IMR-90 (cell line): ENCODE data around the gene SPAG5. TPM values are rescaled to one million over a fixed set of nuclear protein-coding genes. Genes with fewer than 3 reads are reported as not detected.

Experiments
- ATAC-seq: fragments of 200-7000 bp; cut with Tn5 transposase; 2 replicates; pipeline ENCODE4 v1.9.1; 2020; ENCODE audit warnings: low read depth, mild to moderate bottlenecking, moderate library complexity
- BruUV-seq: library from RNA; stranded (reverse); fragments of 400-500 nt; replicated peaks from 2 replicates; lab custom pipeline; 2021; lab: Mats Ljungman, UMichigan
- CTCF ChIA-PET: fragments of 300-600 bp; formaldehyde crosslinking; extraction: SDS; loops from one replicate; lab custom pipeline; 2021; ENCODE audit warnings: antibody characterized with exemption; lab: Yijun Ruan, JAX
- POLR2A ChIA-PET: fragments of 300-600 bp; sonication (Branson Sonifier 250); formaldehyde crosslinking; loops from one replicate; lab custom pipeline; 2022; ENCODE audit warnings: antibody characterized with exemption; ENCODE audit not compliant: unreplicated experiment; lab: Charles Lee
- DNase-seq: peaks from one replicate; pipeline ENCODE4 v3.0.0; 2013
- H2AFZ ChIP-seq: replicated peaks from 2 replicates; pipeline ENCODE3; 2013; ENCODE audit warnings: low read length, mild to moderate bottlenecking; ENCODE audit not compliant: poor library complexity
- H2AK5ac ChIP-seq: 2 replicates; pipeline ENCODE4 v1.6.1; 2013; ENCODE audit warnings: low read depth, low read length, inconsistent platforms
- H2AK9ac ChIP-seq: replicated peaks from 2 replicates; pipeline ENCODE3; 2013; ENCODE audit warnings: mild to moderate bottlenecking, low read depth, low read length, moderate library complexity; ENCODE audit not compliant: poor library complexity
- H2BK120ac ChIP-seq: 2 replicates; pipeline ENCODE4 v1.6.1; 2013; ENCODE audit warnings: low read depth, low read length, inconsistent platforms
- H2BK15ac ChIP-seq: 3 replicates; pipeline ENCODE4 v1.6.1; 2013; ENCODE audit warnings: low read depth, low read length, inconsistent platforms
- H2BK20ac ChIP-seq: 2 replicates; pipeline ENCODE4 v1.6.1; 2013; ENCODE audit warnings: low read depth, mild to moderate bottlenecking, inconsistent platforms, low read length, moderate library complexity
- H2BK5ac ChIP-seq: 2 replicates; pipeline ENCODE4 v1.6.1; 2013; ENCODE audit warnings: mild to moderate bottlenecking, low read depth, low read length, inconsistent platforms; ENCODE audit not compliant: poor library complexity, severe bottlenecking
- H3K14ac ChIP-seq: replicated peaks from 2 replicates; pipeline ENCODE4 v1.6.1; 2013; ENCODE audit warnings: low read depth, low read length, inconsistent platforms
- H3K18ac ChIP-seq: 2 replicates; pipeline ENCODE4 v1.6.1; 2013; ENCODE audit warnings: low read depth, low read length, control low read depth
- H3K23ac ChIP-seq: 2 replicates; pipeline ENCODE4 v1.6.1; 2013; ENCODE audit warnings: low read depth, low read length, inconsistent platforms
- H3K27ac ChIP-seq: 2 replicates; pipeline ENCODE4 v1.5.1; 2013; ENCODE audit warnings: mild to moderate bottlenecking, control low read depth, low read length; ENCODE audit not compliant: insufficient read depth
- H3K27me3 ChIP-seq: 2 replicates; pipeline ENCODE4 v1.6.1; 2013; ENCODE audit warnings: low read length; ENCODE audit not compliant: control insufficient read depth, insufficient read depth
- H3K36me3 ChIP-seq: 2 replicates; pipeline ENCODE4 v1.6.1; 2013; ENCODE audit warnings: low read length, mixed read lengths; ENCODE audit not compliant: control insufficient read depth, insufficient read depth
- H3K4ac ChIP-seq: 2 replicates; pipeline ENCODE4 v1.6.1; 2013; ENCODE audit warnings: low read depth, low read length, inconsistent platforms
- H3K4me1 ChIP-seq: 2 replicates; pipeline ENCODE4 v1.6.1; 2013; ENCODE audit warnings: low read length, mixed read lengths; ENCODE audit not compliant: control insufficient read depth, insufficient read depth
- H3K4me2 ChIP-seq: 2 replicates; pipeline ENCODE4 v1.6.1; 2013; ENCODE audit warnings: low read depth, mild to moderate bottlenecking, control low read depth, low read length, moderate library complexity
- H3K4me3 ChIP-seq: 2 replicates; pipeline ENCODE4 v1.5.1; 2013; ENCODE audit warnings: low read depth, mild to moderate bottlenecking, control low read depth, low read length, moderate library complexity; ENCODE audit not compliant: insufficient read depth
- H3K56ac ChIP-seq: 2 replicates; pipeline ENCODE4 v1.6.1; 2013; ENCODE audit warnings: low read length, inconsistent platforms; ENCODE audit not compliant: insufficient read depth; ENCODE audit errors: extremely low read depth
- H3K79me1 ChIP-seq, 2 experiments: 2 replicates each; pipeline ENCODE4 v1.6.1; 2013; ENCODE audit warnings: low read length in 2 of 2, inconsistent platforms in 1 of 2, low read depth in 1 of 2
- H3K9ac ChIP-seq: 2 replicates; pipeline ENCODE4 v1.6.1; 2013; ENCODE audit warnings: low read depth, low read length, control low read depth
- H3K9me1 ChIP-seq: 2 replicates; pipeline ENCODE4 v1.6.1; 2013; ENCODE audit warnings: low read length, inconsistent platforms; ENCODE audit not compliant: insufficient read depth
- H3K9me3 ChIP-seq: 2 replicates; pipeline ENCODE4 v1.6.1; 2013; ENCODE audit warnings: low read length; ENCODE audit not compliant: control insufficient read depth, insufficient read depth
- H4K20me1 ChIP-seq: 2 replicates; pipeline ENCODE4 v1.6.1; 2013; ENCODE audit warnings: low read length, inconsistent platforms; ENCODE audit not compliant: insufficient read depth
- H4K5ac ChIP-seq: 2 replicates; pipeline ENCODE4 v1.6.1; 2013; ENCODE audit warnings: mild to moderate bottlenecking, low read depth, low read length, control low read depth
- H4K8ac ChIP-seq, 2 experiments: 2 replicates each; pipeline ENCODE4 v1.6.1; 2013; ENCODE audit warnings: low read depth in 2 of 2, low read length in 2 of 2, control low read depth in 1 of 2, inconsistent platforms in 1 of 2
- H4K91ac ChIP-seq: 2 replicates; pipeline ENCODE4 v1.6.1; 2013; ENCODE audit warnings: low read depth, low read length, inconsistent platforms; ENCODE audit not compliant: insufficient read depth
- BHLHE40 ChIP-seq: fragments of 150-350 bp; IDR thresholded peaks from 2 replicates; pipeline ENCODE4 v1.6.1; 2016; ENCODE audit warnings: mild to moderate bottlenecking, low read depth, low read length
- CEBPB ChIP-seq: IDR thresholded peaks from 2 replicates; pipeline ENCODE4 v1.6.1; 2012; ENCODE audit warnings: low read depth, low read length, improper control_type of control experiment
- CHD1 ChIP-seq: IDR thresholded peaks from 2 replicates; pipeline ENCODE4 v1.6.1; 2012; ENCODE audit warnings: low read depth, low read length, improper control_type of control experiment
- CTCF ChIP-seq: conservative IDR thresholded peaks from 2 replicates; pipeline ENCODE4 v1.5.1; 2012; ENCODE audit warnings: mild to moderate bottlenecking, low read depth, low read length, improper control_type of control experiment
- ELK1 ChIP-seq: fragments of 150-350 bp; IDR thresholded peaks from 2 replicates; pipeline ENCODE4 v1.6.1; 2016; ENCODE audit warnings: low read depth, mild to moderate bottlenecking, low read length, moderate library complexity, borderline replicate concordance
- FOS ChIP-seq: fragments of 150-350 bp; IDR thresholded peaks from 2 replicates; pipeline ENCODE4 v1.6.1; 2016; ENCODE audit warnings: low read depth, low read length
- MAFK ChIP-seq: IDR thresholded peaks from 2 replicates; pipeline ENCODE4 v1.6.1; 2012; ENCODE audit warnings: low read depth, low read length, improper control_type of control experiment
- MAZ ChIP-seq: IDR thresholded peaks from 2 replicates; pipeline ENCODE4 v1.6.1; 2012; ENCODE audit warnings: low read depth, mild to moderate bottlenecking, low read length, improper control_type of control experiment, moderate library complexity, borderline replicate concordance
- MXI1 ChIP-seq: IDR thresholded peaks from 2 replicates; pipeline ENCODE4 v1.6.1; 2012; ENCODE audit warnings: low read depth, mild to moderate bottlenecking, low read length, moderate library complexity, borderline replicate concordance
- NFE2L2 ChIP-seq: fragments of 150-350 bp; IDR thresholded peaks from 2 replicates; pipeline ENCODE4 v1.6.1; 2016; ENCODE audit warnings: low read depth, mild to moderate bottlenecking, low read length
- POLR2A ChIP-seq: IDR thresholded peaks from 2 replicates; pipeline ENCODE4 v1.6.1; 2012; ENCODE audit warnings: mild to moderate bottlenecking, low read depth, low read length
- RAD21 ChIP-seq: IDR thresholded peaks from 2 replicates; pipeline ENCODE4 v1.6.1; 2012; ENCODE audit warnings: low read length, improper control_type of control experiment
- RCOR1 ChIP-seq: IDR thresholded peaks from 2 replicates; pipeline ENCODE4 v1.6.1; 2012; ENCODE audit warnings: mild to moderate bottlenecking, low read length, improper control_type of control experiment; ENCODE audit not compliant: insufficient replicate concordance
- RFX5 ChIP-seq: IDR thresholded peaks from 2 replicates; pipeline ENCODE4 v1.8.0; 2012; ENCODE audit warnings: low read depth, mild to moderate bottlenecking, low read length, moderate library complexity
- SMC3 ChIP-seq: fragments of 150-350 bp; IDR thresholded peaks from 2 replicates; pipeline ENCODE4 v1.6.1; 2016; ENCODE audit warnings: low read depth, mild to moderate bottlenecking, antibody characterized with exemption, low read length, moderate library complexity
- USF2 ChIP-seq: fragments of 150-350 bp; IDR thresholded peaks from 2 replicates; pipeline ENCODE4 v1.6.1; 2017; ENCODE audit warnings: mild to moderate bottlenecking, antibody characterized with exemption, low read length, low read depth
- WGBS, 2 experiments: methylation state at CpG; one replicate each; pipeline versions ENCODE4 v1.1.5 to v1.1.7; 2013; ENCODE audit warnings: missing lambda C conversion rate in 2 of 2; ENCODE audit not compliant: insufficient read length in 1 of 2; ENCODE audit errors: extremely low coverage in 2 of 2; 5-methylcytosine and 5-hydroxymethylcytosine counted together
- dilution Hi-C: fragments of 300-500 bp; cut with HindIII; formaldehyde crosslinking; loops from one replicate; pipeline ENCODE4 v1.14.3; 2018; ENCODE audit warnings: low sequenced_read_pairs; ENCODE audit not compliant: unreplicated experiment
- in situ Hi-C: fragments of 300-500 bp; cut with MboI; formaldehyde crosslinking; loops from 3 replicates; pipeline ENCODE4 v1.14.3; 2019; ENCODE audit warnings: low sequenced_read_pairs, inconsistent platforms, mixed read lengths
- intact Hi-C: fragments of 100-400 bp; cut with micrococcal nuclease; formaldehyde crosslinking; loops from 2 replicates; pipeline ENCODE4 v1.10.0; 2022
- polyA plus RNA-seq, 3 experiments: library from polyadenylated mRNA; depleted of rRNA; stranded (reverse); fragments of >200 nt; gene quantifications; 2 replicates each; pipeline ENCODE4 v1.2.3, GENCODE V29; 2012; ENCODE audit warnings: low replicate concordance in 1 of 3
- total RNA-seq: library from RNA; depleted of rRNA; stranded (reverse); fragments of >200 nt; gene quantifications from 2 replicates; pipeline ENCODE4 v1.2.3, GENCODE V29; 2012

Gene SPAG5
- total and polyA plus RNA-seq, 2 of the 4 experiments (the other 2 are of a cell fraction): 40.3 to 60.8 TPM

GRCh38 chr17:28610376-28610775, 11.6 kb upstream of the SPAG5 start:
- no peak overlapping the region for H2BK20ac ChIP-seq
- no peak overlapping the region for H2BK120ac ChIP-seq
- H3K56ac ChIP-seq: no peak overlapping the region
- in situ Hi-C loops (loop anchor here (10.0 kb wide), 1 partner anchor 116 kb away; no protein-coding TSS in a partner anchor), intact Hi-C loops (no loop called here), dilution Hi-C loops (no loop called here)
- no peaks in the 10 kb centered on the region for H3K9me1 ChIP-seq
- H2BK5ac ChIP-seq: no peak overlapping the region
- no peak overlapping the region for H3K4ac ChIP-seq
- BruUV-seq: no TSS peak
- no peak overlapping the region for H4K91ac ChIP-seq
- DNase-seq (no peak), ATAC-seq (no peak)
- no peak overlapping the region for H3K4me2 ChIP-seq
- H3K27ac ChIP-seq: no peak overlapping the region
- no peak overlapping the region for H4K8ac ChIP-seq
- H3K36me3 ChIP-seq: peaks cover 21% of the 10 kb centered on the region
- no peak overlapping the region for H3K14ac ChIP-seq
- H3K23ac ChIP-seq: no peak overlapping the region
- H3K18ac ChIP-seq: no peak overlapping the region
- no peaks in the 10 kb centered on the region for H3K79me1 ChIP-seq
- H2BK15ac ChIP-seq: no peak overlapping the region
- no peaks in the 10 kb centered on the region for H3K9me3 ChIP-seq
- ChIA-PET POLR2A (no interaction called here), CTCF (interaction anchor here (0.7 to 1.0 kb wide), 2 partner anchors 9 to 14 kb away, joined by 3 read pairs; no protein-coding TSS in a partner anchor)
- no peak overlapping the region for H2AK5ac ChIP-seq
- no peak overlapping the region for H3K9ac ChIP-seq
- H3K27me3 ChIP-seq: no peaks in the 10 kb centered on the region
- TF ChIP-seq CTCF (no peak), FOS (no peak), USF2 (no peak), RCOR1 (no peak), CEBPB (no peak), SMC3 (no peak), RAD21 (no peak), MXI1 (no peak), POLR2A (no peak), CHD1 (no peak), MAFK (no peak), RFX5 (no peak), ELK1 (no peak), NFE2L2 (no peak), MAZ (no peak), BHLHE40 (no peak)
- no peak overlapping the region for H4K5ac ChIP-seq
- no peaks in the 10 kb centered on the region for H3K4me1 ChIP-seq
- WGBS, 2 experiments: 91% methylated on average over 7 of the region's 8 CpGs; no CpG with 5 or more reads in 1 of the 2 experiments
- no peak overlapping the region for H3K4me3 ChIP-seq
- no peak overlapping the region for H2AK9ac ChIP-seq
- H4K20me1 ChIP-seq: peaks cover 8% of the 10 kb centered on the region; the same call in 1 of the 2 replicates
- no peak overlapping the region for H2AFZ ChIP-seq
